Testis (tissue), 3 donors: ENCODE results near the gene WDR74. TPM values are rescaled to one million over a fixed set of nuclear protein-coding genes. Genes with fewer than 3 reads are reported as not detected.

ENCODE experiments used
- DNase-seq: peaks from one replicate; pipeline ENCODE4 v3.0.0-alpha.2; 2019
- H3K27ac ChIP-seq, 2 donors: fragments of 200-600 bp; sonication (generic); one replicate each; pipeline ENCODE4 v1.5.1; 2019
- H3K27me3 ChIP-seq: fragments of 200-600 bp; sonication (generic); one replicate; pipeline ENCODE4 v1.5.1; 2019
- H3K36me3 ChIP-seq: fragments of 200-600 bp; sonication (generic); one replicate; pipeline ENCODE4 v1.5.1; 2017; ENCODE audit warnings: low read depth; ENCODE audit errors: missing control alignments
- H3K4me1 ChIP-seq: fragments of 200-600 bp; sonication (generic); one replicate; pipeline ENCODE4 v1.5.1; 2019
- H3K4me3 ChIP-seq, 2 donors: fragments of 200-600 bp; sonication (generic); one replicate each; pipeline ENCODE4 v1.5.1; 2017 to 2019
- H3K9me3 ChIP-seq: fragments of 200-600 bp; sonication (generic); one replicate; pipeline ENCODE4 v1.5.1; 2017
- POLR2A ChIP-seq: fragments of 450-650 bp; IDR thresholded peaks from one replicate; pipeline ENCODE4 v1.6.1; 2017; ENCODE audit warnings: antibody characterized with exemption, mild to moderate bottlenecking, moderate library complexity
- WGBS, 2 donors: methylation state at CpG; one replicate each; pipeline ENCODE4 v1.1.5; 2018; 5-methylcytosine and 5-hydroxymethylcytosine counted together
- intact Hi-C: fragments of 100-400 bp; cut with DNase I; formaldehyde crosslinking; loops from one replicate; pipeline ENCODE4 v1.15.1; 2023; ENCODE audit warnings: low total_unique reads
- polyA plus RNA-seq: library from polyadenylated mRNA; stranded (reverse); fragments of 350-450 nt; fragmentation: Illumina TruSeq; extraction: RNeasy Lipid Tissue Mini Kit (QIAGEN cat#74804); gene quantifications from one replicate; pipeline ENCODE4 v1.2.3, GENCODE V29; 2014; ENCODE audit warnings: low read depth, low replicate concordance; ENCODE audit not compliant: insufficient read depth
- total RNA-seq, 2 donors: library from RNA; depleted of rRNA; stranded (reverse); fragments of >200 nt; gene quantifications; one replicate each; pipeline ENCODE4 v1.2.3, GENCODE V29; 2016
- TF ChIP-seq, protein P1 (sequence below), 3 experiments: fragments of 450-650 bp in 2 of 3; fragments of 200-600 bp in 1 of 3; sonication (generic) in 1 of 3; IDR thresholded peaks; one replicate each; pipeline ENCODE4 v1.5.1; 2016 to 2019; ENCODE audit warnings: antibody characterized with exemption in 3 of 3, mild to moderate bottlenecking in 2 of 3, moderate library complexity in 1 of 3

Gene WDR74
- total and polyA plus RNA-seq, 3 donors from 2014 or later: 33.4 to 46.7 (median 39.0) TPM

DNA sequence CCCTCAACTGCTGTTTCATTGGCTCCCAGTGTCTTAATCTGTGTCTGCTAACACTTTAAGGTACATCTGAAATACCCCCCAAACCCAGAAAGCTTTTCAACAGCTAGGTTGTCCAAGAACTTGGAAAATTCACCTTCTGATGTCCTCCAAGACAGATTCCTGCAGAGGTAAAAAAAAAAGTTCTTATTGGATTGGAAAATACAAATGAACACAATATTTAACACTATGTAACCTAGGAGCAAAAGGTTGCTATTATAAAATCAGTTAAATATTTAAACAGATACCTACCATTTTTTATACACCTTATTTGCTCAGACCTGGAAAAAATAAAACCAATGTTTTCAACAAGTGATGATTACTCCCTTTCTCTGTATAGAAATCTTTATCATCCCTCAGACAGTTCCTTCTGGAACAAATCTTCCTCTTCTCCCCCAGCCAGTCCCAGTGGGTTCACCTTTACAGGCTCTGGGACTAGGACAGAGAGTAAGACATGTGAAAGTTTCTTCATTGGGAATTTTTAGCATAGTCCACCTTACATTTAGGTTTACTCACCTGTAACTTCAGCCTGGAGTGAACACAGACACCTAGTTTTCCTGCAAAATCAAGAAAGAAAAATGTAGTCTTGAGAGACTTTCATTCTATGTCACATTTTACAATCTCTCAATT is 13.3 kb upstream of the WDR74 start:
- TF ChIP-seq POLR2A: no peak
- TF ChIP-seq, protein P1, sequence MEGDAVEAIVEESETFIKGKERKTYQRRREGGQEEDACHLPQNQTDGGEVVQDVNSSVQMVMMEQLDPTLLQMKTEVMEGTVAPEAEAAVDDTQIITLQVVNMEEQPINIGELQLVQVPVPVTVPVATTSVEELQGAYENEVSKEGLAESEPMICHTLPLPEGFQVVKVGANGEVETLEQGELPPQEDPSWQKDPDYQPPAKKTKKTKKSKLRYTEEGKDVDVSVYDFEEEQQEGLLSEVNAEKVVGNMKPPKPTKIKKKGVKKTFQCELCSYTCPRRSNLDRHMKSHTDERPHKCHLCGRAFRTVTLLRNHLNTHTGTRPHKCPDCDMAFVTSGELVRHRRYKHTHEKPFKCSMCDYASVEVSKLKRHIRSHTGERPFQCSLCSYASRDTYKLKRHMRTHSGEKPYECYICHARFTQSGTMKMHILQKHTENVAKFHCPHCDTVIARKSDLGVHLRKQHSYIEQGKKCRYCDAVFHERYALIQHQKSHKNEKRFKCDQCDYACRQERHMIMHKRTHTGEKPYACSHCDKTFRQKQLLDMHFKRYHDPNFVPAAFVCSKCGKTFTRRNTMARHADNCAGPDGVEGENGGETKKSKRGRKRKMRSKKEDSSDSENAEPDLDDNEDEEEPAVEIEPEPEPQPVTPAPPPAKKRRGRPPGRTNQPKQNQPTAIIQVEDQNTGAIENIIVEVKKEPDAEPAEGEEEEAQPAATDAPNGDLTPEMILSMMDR (IDR thresholded peaks at IDR 0.05): no peak
- Histone ChIP-seq H3K9me3 (no peaks in the 10 kb centered on the region), H3K4me1 (peaks cover 25% of the 10 kb centered on the region), H3K27me3 (no peaks in the 10 kb centered on the region), H3K27ac (no peak overlapping the region), H3K36me3 (no peaks in the 10 kb centered on the region), H3K4me3 (no peak overlapping the region)
- no peak for DNase-seq
- intact Hi-C loops: loop anchor here (10.0 kb wide), 1 partner anchor 68 kb away; the partner anchor contains the start of gene TMEM179B

DNA sequence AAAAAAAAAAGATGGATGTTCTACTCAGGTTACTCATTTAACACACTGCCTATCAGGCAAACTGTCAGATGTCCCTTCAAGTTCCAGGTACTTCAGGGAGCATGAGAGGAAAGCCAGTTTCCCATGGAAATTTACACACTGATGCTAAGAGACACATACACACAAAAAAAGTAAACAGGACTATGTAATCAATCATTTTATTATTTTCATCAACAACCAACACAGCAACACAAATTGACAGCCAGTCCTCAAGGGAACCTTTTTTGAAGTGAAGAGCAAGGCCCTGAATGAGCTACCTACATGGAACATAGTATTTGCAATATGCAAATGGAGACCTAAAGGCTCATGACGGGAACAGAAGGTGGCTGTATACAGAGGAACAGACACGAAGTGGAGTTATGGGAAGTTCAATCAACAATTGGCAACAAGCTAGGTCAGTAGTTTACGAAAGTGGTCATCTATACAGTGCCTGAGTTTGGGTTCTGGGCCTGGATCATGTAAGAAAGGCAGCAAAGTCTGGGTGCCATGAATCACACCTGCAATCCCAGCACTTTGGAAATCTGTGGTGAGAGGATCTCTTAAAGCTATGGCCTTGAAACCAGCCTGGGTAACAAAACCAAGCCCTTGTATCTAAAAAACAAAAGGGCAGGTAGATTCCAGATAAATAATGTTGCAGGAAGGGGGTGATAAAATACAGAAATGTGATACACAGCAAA is 12.6 kb upstream of the WDR74 start:
- no peak overlapping the region for H3K27ac ChIP-seq
- TF ChIP-seq, protein P1 (IDR thresholded peaks at IDR 0.05): no peak
- TF ChIP-seq POLR2A: no peak
- no peak overlapping the region for H3K4me3 ChIP-seq
- 51 to 68% methylated on average over 3 of the region's 3 CpGs for WGBS, 2 donors
- no peaks in the 10 kb centered on the region for H3K27me3 ChIP-seq
- intact Hi-C loops: loop anchor here (10.0 kb wide), 1 partner anchor 67 kb away; the partner anchor contains the start of gene TMEM179B
- H3K36me3 ChIP-seq: no peaks in the 10 kb centered on the region
- DNase-seq: no peak
- no peaks in the 10 kb centered on the region for H3K9me3 ChIP-seq
- H3K4me1 ChIP-seq: peaks cover 24% of the 10 kb centered on the region

DNA sequence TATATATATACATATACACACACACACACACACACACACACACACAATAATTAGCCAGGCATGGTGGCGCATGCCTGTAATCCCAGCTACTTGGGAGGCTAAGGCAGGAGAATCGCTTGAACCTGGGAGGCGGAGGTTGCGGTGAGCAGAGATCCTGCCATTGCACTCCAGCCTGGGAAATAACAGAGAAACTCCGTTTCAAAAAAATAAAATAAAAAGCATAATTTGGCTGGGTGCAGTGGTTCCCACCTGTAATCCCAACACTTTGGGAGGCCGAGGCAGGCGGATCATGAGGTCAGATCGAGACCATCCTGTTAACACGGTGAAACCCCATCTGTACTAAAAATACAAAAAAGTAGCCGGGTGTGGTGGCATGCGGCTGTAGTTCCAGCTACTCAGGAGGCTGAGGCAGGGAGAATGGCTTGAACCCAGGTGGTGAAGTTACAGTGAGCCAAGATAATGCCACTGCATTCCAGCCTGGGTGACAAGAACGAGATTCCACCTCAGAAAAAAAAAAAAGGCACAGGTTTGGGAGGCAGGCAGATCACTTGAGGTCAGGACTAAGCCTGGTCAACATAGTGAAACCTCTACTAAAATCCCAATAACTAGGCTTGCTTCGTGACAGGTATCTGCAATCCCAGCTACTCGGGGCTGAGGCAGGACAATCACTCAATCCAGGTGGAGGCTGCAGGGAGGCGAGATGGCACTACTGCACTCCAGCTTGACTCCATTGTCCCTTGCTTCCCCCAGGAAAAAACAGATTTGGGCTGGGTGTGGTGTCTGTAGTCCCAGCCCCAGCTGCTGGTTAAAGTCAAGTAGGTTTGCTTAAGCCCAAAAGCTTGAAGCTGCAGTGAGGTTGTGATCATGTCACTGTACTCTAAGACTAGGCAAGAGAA is 11.8 kb upstream of the WDR74 start:
- TF ChIP-seq, protein P1 (IDR thresholded peaks at IDR 0.05): no peak
- no peak for TF ChIP-seq POLR2A

DNA sequence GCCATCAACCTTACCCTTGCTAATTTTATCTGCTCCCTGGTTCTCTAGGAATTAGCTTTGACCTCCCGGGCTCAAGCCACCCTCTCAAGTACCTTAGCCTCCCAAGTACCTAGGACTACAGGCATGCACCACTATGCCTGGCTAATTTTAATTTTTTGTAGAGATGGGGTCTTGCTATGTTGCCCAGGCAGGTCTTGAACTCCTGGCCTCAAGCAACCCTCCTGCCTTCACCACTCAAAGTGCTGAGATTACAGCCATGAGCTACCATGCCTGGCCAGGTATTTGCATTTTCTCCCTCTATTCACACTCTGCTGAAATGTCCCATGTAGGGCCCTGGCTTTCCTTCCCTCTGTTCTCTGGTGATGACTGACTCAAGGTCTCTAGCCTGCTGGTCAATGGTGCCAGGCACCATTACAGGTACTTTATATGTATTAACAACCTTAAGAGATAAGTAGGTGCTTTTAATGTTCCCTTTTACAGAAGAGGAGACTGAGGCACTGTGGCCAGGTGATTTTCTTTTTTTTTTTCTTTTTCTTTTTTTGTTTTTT is 8.5 kb upstream of the WDR74 start:
- H3K9me3 ChIP-seq: no peaks in the 10 kb centered on the region
- 92 to 97% methylated on average over 1 of the region's 1 CpG for WGBS, 2 donors
- H3K27ac ChIP-seq: no peak overlapping the region
- no peaks in the 10 kb centered on the region for H3K36me3 ChIP-seq
- DNase-seq: no peak
- no peak overlapping the region for H3K4me3 ChIP-seq
- intact Hi-C loops: no loop called here
- H3K4me1 ChIP-seq: no peaks in the 10 kb centered on the region
- no peaks in the 10 kb centered on the region for H3K27me3 ChIP-seq
- TF ChIP-seq, protein P1 (IDR thresholded peaks at IDR 0.05): no peak
- no peak for TF ChIP-seq POLR2A

More for the DNA sequence above, 11.8 kb upstream of the WDR74 start:
- DNase-seq: no peak
- Histone ChIP-seq H3K4me1 (peaks cover 16% of the 10 kb centered on the region), H3K27me3 (no peaks in the 10 kb centered on the region), H3K9me3 (no peaks in the 10 kb centered on the region), H3K27ac (no peak overlapping the region), H3K4me3 (no peak overlapping the region), H3K36me3 (no peaks in the 10 kb centered on the region)
- 66 to 70% methylated on average over 12 to 15 of the region's 15 CpGs for WGBS, 2 donors
- intact Hi-C loops: loop anchor here (10.0 kb wide), 1 partner anchor 66 kb away; the partner anchor contains the start of gene TMEM179B
